SK-N-MC (cell line): ENCODE results near the gene OR6C70.

Experiments used
- FOXP2 ChIP-seq: optimal IDR thresholded peaks from 2 replicates; pipeline ENCODE3; 2011; ENCODE audit warnings: mild to moderate bottlenecking, moderate library complexity; ENCODE audit not compliant: insufficient read depth; ENCODE audit errors: extremely low read length, control extremely low read depth
- POLR2AphosphoS5 ChIP-seq: IDR thresholded peaks from 2 replicates; pipeline ENCODE4 v1.6.1; 2012; ENCODE audit warnings: mild to moderate bottlenecking, low read depth, low read length, borderline replicate concordance

DNA sequence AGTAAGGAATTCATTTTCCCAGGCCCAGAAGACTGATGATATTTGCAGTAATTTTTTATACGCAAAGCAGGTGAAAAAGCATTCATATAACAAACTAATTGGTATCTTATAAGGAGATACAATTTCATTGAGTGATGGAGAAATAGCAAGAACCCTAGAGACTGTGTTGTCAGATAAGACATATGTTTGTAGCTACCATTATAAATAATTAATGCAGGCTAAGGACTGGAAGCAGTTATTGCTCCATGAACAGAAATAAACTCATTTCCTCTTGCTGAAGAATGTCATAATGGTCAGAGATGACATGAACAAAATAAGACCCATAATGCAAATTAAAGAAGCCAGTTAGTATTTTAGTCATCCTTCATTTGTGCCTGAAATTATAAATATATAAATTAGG lies 24.6 kb downstream of the OR6C70 start:
- TF ChIP-seq POLR2AphosphoS5 (no peak), FOXP2 (no peak)
